BLaER1 treated with 17β-estradiol and CSF1 and Interleukin-3, amounts not matched to agents 10 nM and 100 nM (cell line): ENCODE data around the gene IGIP.

ENCODE experiments used
- H3K27ac ChIP-seq, 11 experiments: shearing (Covaris generic); formaldehyde crosslinking; 2 replicates each; pipeline ENCODE4 v1.8.1; 2022
- H3K27me3 ChIP-seq, 11 experiments: shearing (Covaris generic); formaldehyde crosslinking; 2 replicates each; pipeline ENCODE4 v1.8.1; 2022
- H3K36me3 ChIP-seq, 11 experiments: shearing (Covaris generic); formaldehyde crosslinking; 2 replicates each; pipeline ENCODE4 v1.8.1; 2022
- H3K4me1 ChIP-seq, 10 experiments: shearing (Covaris generic); formaldehyde crosslinking; 2 replicates each; pipeline ENCODE4 v1.8.1; 2022
- H3K4me2 ChIP-seq, 11 experiments: shearing (Covaris generic); formaldehyde crosslinking; 2 replicates each; pipeline ENCODE4 v1.8.1; 2022
- H3K4me3 ChIP-seq, 10 experiments: shearing (Covaris generic); formaldehyde crosslinking; 2 replicates each; pipeline ENCODE4 v1.8.1; 2022
- H3K9ac ChIP-seq, 11 experiments: shearing (Covaris generic); formaldehyde crosslinking; 2 replicates each; pipeline ENCODE4 v1.8.1; 2022
- H3K9me3 ChIP-seq, 11 experiments: shearing (Covaris generic); formaldehyde crosslinking; replicated peaks in 1 of 11; 2 replicates each; pipeline ENCODE4 v1.8.1; 2022
- H4K20me1 ChIP-seq, 11 experiments: shearing (Covaris generic); formaldehyde crosslinking; 2 replicates each; pipeline ENCODE4 v1.8.1; 2022
- Cebpa-rat ChIP-seq, 11 experiments: shearing (Covaris generic); IDR thresholded peaks; 2 replicates each; pipeline ENCODE4 v1.8.1; 2022

Gene IGIP

GRCh38 chr5:140125637-140126036 is at the start of gene IGIP:
Gene IGIP (plus strand): TSS chr5:140125937. CDS start chr5:140128477, 2,540 bp downstream.
- Histone ChIP-seq H3K4me3 (no peak within 1 kb of the TSS), H3K27me3 (no peaks in the 10 kb centered on the region), H3K4me1 (0 out of 20 replicates have a peak, but pooled peaks cover 0 to 3% (median 0%) of the 10 kb centered on the region in 10 experiments), H4K20me1 (peaks cover 0 to 31% (median 0%) of the 10 kb centered on the region in 11 experiments; a peak in 3 of 22 replicates), H3K36me3 (no peaks in the 10 kb centered on the region), H3K27ac (no peak within 1 kb of the TSS), H3K9ac (no peak within 1 kb of the TSS), H3K4me2 (no peak within 1 kb of the TSS; a peak in 1 of 22 replicates), H3K9me3 (no peaks in the 10 kb centered on the region)
- no peak for TF ChIP-seq Cebpa-rat (IDR thresholded peaks at IDR 0.05)

GRCh38 chr5:140076142-140076541 is 49.6 kb upstream of the IGIP start:
- no peak overlapping the region for H3K4me3 ChIP-seq
- no peaks in the 10 kb centered on the region for H3K9me3 ChIP-seq
- no peak overlapping the region for H3K27ac ChIP-seq
- no peak overlapping the region for H3K9ac ChIP-seq
- no peak for TF ChIP-seq Cebpa-rat (IDR thresholded peaks at IDR 0.05)
- no peaks in the 10 kb centered on the region for H3K27me3 ChIP-seq
- H3K4me2 ChIP-seq = no peak overlapping the region
- no peaks in the 10 kb centered on the region for H3K4me1 ChIP-seq
- no peaks in the 10 kb centered on the region for H4K20me1 ChIP-seq
- H3K36me3 ChIP-seq = no peaks in the 10 kb centered on the region

- no peak overlapping the region for H3K9ac ChIP-seq
- no peak overlapping the region for H3K27ac ChIP-seq
- H4K20me1 ChIP-seq = no peaks in the 10 kb centered on the region
- H3K4me2 ChIP-seq = no peak overlapping the region
- H3K9me3 ChIP-seq = no peaks in the 10 kb centered on the region
- no peak overlapping the region for H3K4me3 ChIP-seq
- no peaks in the 10 kb centered on the region for H3K27me3 ChIP-seq
- H3K36me3 ChIP-seq = no peaks in the 10 kb centered on the region
- no peak for TF ChIP-seq Cebpa-rat (IDR thresholded peaks at IDR 0.05)
- H3K4me1 ChIP-seq = no peaks in the 10 kb centered on the region
Observed at GRCh38 chr5:140076788-140077187, 48.9 kb upstream of the IGIP start.

GRCh38 chr5:140083120-140083519 is 42.6 kb upstream of the IGIP start:
- no peaks in the 10 kb centered on the region for H3K27me3 ChIP-seq
- no peak for TF ChIP-seq Cebpa-rat (IDR thresholded peaks at IDR 0.05)
- no peak overlapping the region for H3K4me2 ChIP-seq
- H3K9me3 ChIP-seq = no peaks in the 10 kb centered on the region
- no peaks in the 10 kb centered on the region for H3K4me1 ChIP-seq
- H3K9ac ChIP-seq = no peak overlapping the region
- no peak overlapping the region for H3K27ac ChIP-seq
- H3K4me3 ChIP-seq = no peak overlapping the region
- no peaks in the 10 kb centered on the region for H4K20me1 ChIP-seq
- H3K36me3 ChIP-seq = no peaks in the 10 kb centered on the region

GRCh38 chr5:140083650-140084049 is 42.1 kb upstream of the IGIP start:
- H3K4me2 ChIP-seq = no peak overlapping the region
- H3K4me3 ChIP-seq = no peak overlapping the region
- no peaks in the 10 kb centered on the region for H3K4me1 ChIP-seq
- no peaks in the 10 kb centered on the region for H3K36me3 ChIP-seq
- H3K9ac ChIP-seq = no peak overlapping the region
- no peaks in the 10 kb centered on the region for H3K9me3 ChIP-seq
- no peaks in the 10 kb centered on the region for H3K27me3 ChIP-seq
- H4K20me1 ChIP-seq = no peaks in the 10 kb centered on the region
- no peak for TF ChIP-seq Cebpa-rat (IDR thresholded peaks at IDR 0.05)
- H3K27ac ChIP-seq = no peak overlapping the region

- TF ChIP-seq Cebpa-rat (IDR thresholded peaks at IDR 0.05) = no peak
- no peaks in the 10 kb centered on the region for H4K20me1 ChIP-seq
- no peak overlapping the region for H3K4me2 ChIP-seq
- no peaks in the 10 kb centered on the region for H3K4me1 ChIP-seq
- no peak overlapping the region for H3K9ac ChIP-seq
- no peak overlapping the region for H3K4me3 ChIP-seq
- H3K27ac ChIP-seq = no peak overlapping the region
- no peaks in the 10 kb centered on the region for H3K36me3 ChIP-seq
- peaks cover 0 to 4% (median 2%) of the 10 kb centered on the region in 11 experiments; a peak in 19 of 22 replicates for H3K9me3 ChIP-seq
- H3K27me3 ChIP-seq = no peaks in the 10 kb centered on the region
Observed at GRCh38 chr5:140084541-140084940, 41.2 kb upstream of the IGIP start.

- Histone ChIP-seq H3K4me2 (no peak overlapping the region), H3K9me3 (peaks cover 14 to 25% (median 19%) of the 10 kb centered on the region in 11 experiments), H3K36me3 (no peaks in the 10 kb centered on the region), H3K4me3 (no peak overlapping the region), H3K9ac (no peak overlapping the region), H3K4me1 (no peaks in the 10 kb centered on the region), H3K27me3 (no peaks in the 10 kb centered on the region), H4K20me1 (no peaks in the 10 kb centered on the region), H3K27ac (no peak overlapping the region)
- TF ChIP-seq Cebpa-rat (IDR thresholded peaks at IDR 0.05) = no peak
Observed at GRCh38 chr5:140090251-140090650, 35.5 kb upstream of the IGIP start.

- Histone ChIP-seq H3K4me3 (no peak overlapping the region), H3K27ac (no peak overlapping the region), H3K4me2 (no peak overlapping the region), H3K9me3 (peaks cover 14 to 25% (median 19%) of the 10 kb centered on the region in 11 experiments), H3K9ac (no peak overlapping the region), H3K4me1 (no peaks in the 10 kb centered on the region), H3K36me3 (no peaks in the 10 kb centered on the region), H4K20me1 (no peaks in the 10 kb centered on the region), H3K27me3 (no peaks in the 10 kb centered on the region)
- no peak for TF ChIP-seq Cebpa-rat (IDR thresholded peaks at IDR 0.05)
Observed at GRCh38 chr5:140093179-140093578, 32.6 kb upstream of the IGIP start.

- Histone ChIP-seq H3K9me3 (peaks cover 14 to 25% (median 19%) of the 10 kb centered on the region in 11 experiments), H3K9ac (no peak overlapping the region), H3K27me3 (no peaks in the 10 kb centered on the region), H3K4me2 (no peak overlapping the region), H4K20me1 (no peaks in the 10 kb centered on the region), H3K27ac (no peak overlapping the region), H3K4me1 (no peaks in the 10 kb centered on the region), H3K4me3 (no peak overlapping the region), H3K36me3 (no peaks in the 10 kb centered on the region)
- no peak for TF ChIP-seq Cebpa-rat (IDR thresholded peaks at IDR 0.05)
Observed at GRCh38 chr5:140093866-140094265, 31.9 kb upstream of the IGIP start.

- no peak overlapping the region for H3K4me3 ChIP-seq
- TF ChIP-seq Cebpa-rat (IDR thresholded peaks at IDR 0.05) = no peak
- H3K4me2 ChIP-seq = no peak overlapping the region
- H3K27me3 ChIP-seq = no peaks in the 10 kb centered on the region
- H3K36me3 ChIP-seq = no peaks in the 10 kb centered on the region
- peaks cover 11 to 17% (median 13%) of the 10 kb centered on the region in 11 experiments for H3K9me3 ChIP-seq
- H3K9ac ChIP-seq = no peak overlapping the region
- no peaks in the 10 kb centered on the region for H4K20me1 ChIP-seq
- H3K27ac ChIP-seq = no peak overlapping the region
- H3K4me1 ChIP-seq = no peaks in the 10 kb centered on the region
Observed at GRCh38 chr5:140094889-140095288, 30.8 kb upstream of the IGIP start.
